ENCODE data around the gene C16orf92.

C16orf92 gene

GRCh38 chr16:30022887-30023286 lies at the start of gene C16orf92:
TSS of gene C16orf92 (plus strand) at chr16:30023198. CDS start at chr16:30023341, 143 bp downstream.
- DNase-seq (ENCODE audit: low read depth): no peak

GRCh38 chr16:29973384-29974246 lies 49.4 kb upstream of the C16orf92 start, which contains the start of gene TAOK2:
TSS of gene TAOK2 (plus strand) at chr16:29973868. CDS start at chr16:29977773, 3,905 bp downstream.
- peak; percentile 95 for DNase-seq (ENCODE audit: low read depth)

- DNase-seq (ENCODE audit: low read depth): no peak
Measured at GRCh38 chr16:29974291-29975133, 48.5 kb upstream of the C16orf92 start.

GRCh38 chr16:29975134-29975538 lies 47.9 kb upstream of the C16orf92 start:
- no peak for DNase-seq (ENCODE audit: low read depth)

- DNase-seq (ENCODE audit: low read depth): no peak
Measured at GRCh38 chr16:29975811-29976511, 47.0 kb upstream of the C16orf92 start.

- DNase-seq (ENCODE audit: low read depth): no peak
Measured at GRCh38 chr16:29977063-29977825, 45.8 kb upstream of the C16orf92 start.

- no peak for DNase-seq (ENCODE audit: low read depth)
Measured at GRCh38 chr16:29978081-29978480, 44.9 kb upstream of the C16orf92 start.

GRCh38 chr16:29978564-29979270 lies 44.3 kb upstream of the C16orf92 start:
- no peak for DNase-seq (ENCODE audit: low read depth)

GRCh38 chr16:29982560-29983419 lies 40.2 kb upstream of the C16orf92 start:
- no peak for DNase-seq (ENCODE audit: low read depth)

GRCh38 chr16:29983420-29984136 lies 39.4 kb upstream of the C16orf92 start:
- no peak for DNase-seq (ENCODE audit: low read depth)

GRCh38 chr16:29984137-29984763 lies 38.7 kb upstream of the C16orf92 start:
- no peak for DNase-seq (ENCODE audit: low read depth)

- DNase-seq (ENCODE audit: low read depth): no peak
Measured at GRCh38 chr16:29984764-29985147, 38.2 kb upstream of the C16orf92 start.

- DNase-seq (ENCODE audit: low read depth): no peak
Measured at GRCh38 chr16:29985271-29985811, 37.7 kb upstream of the C16orf92 start.

GRCh38 chr16:29986231-29986630 lies 36.8 kb upstream of the C16orf92 start:
- DNase-seq (ENCODE audit: low read depth): no peak

GRCh38 chr16:29986931-29987330 lies 36.1 kb upstream of the C16orf92 start:
- no peak for DNase-seq (ENCODE audit: low read depth)

GRCh38 chr16:29987371-29988085 lies 35.5 kb upstream of the C16orf92 start:
- no peak for DNase-seq (ENCODE audit: low read depth)

- DNase-seq (ENCODE audit: low read depth): no peak
Measured at GRCh38 chr16:29988346-29989075, 34.5 kb upstream of the C16orf92 start.

Measured in activated T-helper 9 cell treated with anti-CD3 and anti-CD28 coated beads, Interleukin-2, amount 50 U/mL, for 16 hours (primary cell).